ENCODE measurements around the gene DPH6.
"Not testable (repeated sequence)": the region's sequence is repeated elsewhere in the genome, so short reads cannot be mapped to it uniquely, and the experiment has no call there.

Gene DPH6

GRCh38 chr15:35437157-35437556 lies 108.8 kb downstream of the DPH6 start:
- DNase-seq (ENCODE audit: low read depth), result no peak

DNA sequence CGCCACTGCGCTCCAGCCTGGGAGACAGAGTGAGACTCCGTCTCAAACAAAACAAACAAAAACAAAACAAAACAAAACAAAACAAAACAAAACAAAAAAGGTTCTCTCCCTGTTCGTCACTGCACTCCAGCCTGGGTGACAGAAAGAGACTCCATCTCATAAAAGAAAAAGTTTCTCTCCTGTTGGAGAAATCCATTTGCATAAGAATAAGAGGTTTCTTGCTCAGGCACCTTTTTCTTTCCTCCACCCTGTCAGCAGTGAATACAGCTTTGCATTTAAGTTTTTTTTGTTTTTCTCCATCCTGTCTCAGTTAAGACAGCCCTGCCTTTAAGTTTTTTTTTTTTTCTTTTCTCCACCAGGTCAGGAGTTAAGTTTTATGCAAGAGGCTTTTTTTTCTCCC lies 109.5 kb downstream of the DPH6 start:
- no peak for DNase-seq (ENCODE audit: low read depth)

GRCh38 chr15:35431281-35431680 lies 114.7 kb downstream of the DPH6 start:
- no peak for DNase-seq (ENCODE audit: low read depth)

DNA sequence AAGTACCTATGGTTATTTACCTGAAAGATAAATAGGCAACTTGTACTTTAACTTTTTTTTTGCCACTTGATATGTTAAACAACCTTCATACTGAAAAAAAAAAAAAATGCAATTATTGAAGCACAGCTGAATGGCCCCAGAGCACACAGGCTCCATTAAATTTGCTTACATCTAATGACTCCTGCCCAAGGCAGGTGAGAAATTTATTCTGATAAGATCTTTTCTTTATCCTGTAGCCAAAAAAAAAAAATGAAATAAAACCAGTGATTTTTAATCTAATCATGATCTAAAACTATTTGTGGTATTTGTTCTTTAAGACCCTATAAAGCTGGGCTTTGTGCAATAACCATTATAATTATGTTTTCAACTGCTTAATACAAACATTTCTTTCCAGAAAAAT lies 115.7 kb downstream of the DPH6 start:
- DNase-seq (ENCODE audit: low read depth), result no peak

GRCh38 chr15:35427496-35427895 lies 118.5 kb downstream of the DPH6 start:
- DNase-seq (ENCODE audit: low read depth), result no peak

DNA sequence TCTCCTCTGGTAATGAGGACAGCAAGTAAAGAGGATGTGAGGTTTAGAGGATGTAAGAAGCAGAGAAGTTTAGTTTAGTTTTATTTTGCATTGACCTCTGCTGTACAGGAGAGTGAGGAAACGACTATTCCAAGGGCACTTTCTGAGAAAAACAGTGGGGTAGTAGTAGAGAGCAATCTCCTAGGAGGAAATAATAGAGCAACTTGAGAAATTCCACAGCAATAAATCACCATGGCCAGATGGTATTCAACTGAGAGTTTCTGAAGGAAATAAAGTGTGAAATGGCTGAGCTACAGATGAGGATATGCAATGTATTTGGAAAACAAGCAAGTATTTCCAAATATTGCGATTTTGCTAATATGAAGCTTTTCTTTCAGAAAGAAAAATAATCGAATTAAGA lies 118.9 kb downstream of the DPH6 start:
- DNase-seq (ENCODE audit: low read depth), result no peak

DNA sequence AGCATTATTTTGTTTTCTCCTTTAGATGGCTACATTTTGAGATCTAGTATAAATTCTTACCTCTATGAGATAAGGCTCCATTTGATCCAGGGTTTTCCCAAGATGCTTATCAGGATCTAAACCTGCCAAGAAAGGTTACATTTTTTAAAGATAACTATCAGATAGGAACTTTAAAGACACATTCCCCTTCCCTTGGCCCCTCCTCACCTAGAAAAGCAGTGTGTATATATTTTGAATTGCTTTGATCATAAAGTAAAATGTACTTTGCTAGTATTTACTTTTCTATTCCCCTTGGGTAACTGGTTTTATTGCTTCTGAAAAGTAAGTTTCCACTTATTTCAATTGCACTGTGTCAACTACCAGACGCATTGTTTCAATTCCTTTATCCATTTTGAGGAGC lies 135.2 kb downstream of the DPH6 start:
- DNase-seq (ENCODE audit: low read depth), result no peak

DNA sequence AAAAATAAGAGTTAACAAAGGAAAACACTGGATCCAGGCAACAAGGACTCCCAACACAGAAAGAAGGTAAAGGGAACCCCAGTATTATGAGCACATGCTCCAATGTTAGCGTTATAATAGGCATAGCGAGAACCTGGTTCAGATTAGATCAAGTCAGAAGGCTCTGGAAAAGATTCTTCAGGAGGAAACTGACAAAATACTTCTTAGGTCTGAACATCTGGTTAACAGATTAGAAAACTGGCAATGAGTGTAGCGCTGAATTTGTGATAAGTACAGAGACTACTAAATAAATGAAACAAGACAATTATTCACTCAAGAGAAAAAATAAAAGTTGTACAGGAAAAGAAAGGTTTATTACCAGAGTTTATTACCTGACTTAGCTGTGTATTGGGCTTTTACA lies 146.1 kb downstream of the DPH6 start:
- DNase-seq (ENCODE audit: low read depth), result no peak

- no peak for DNase-seq (ENCODE audit: low read depth)
Observed at GRCh38 chr15:35397027-35397426, 148.9 kb downstream of the DPH6 start.

- no peak for DNase-seq (ENCODE audit: low read depth)
Observed at GRCh38 chr15:35394416-35394815, 151.5 kb downstream of the DPH6 start.

- DNase-seq (ENCODE audit: low read depth), result no peak
Observed at GRCh38 chr15:35393398-35393797, 152.6 kb downstream of the DPH6 start.

GRCh38 chr15:35391408-35391984 lies 154.5 kb downstream of the DPH6 start:
- not testable (repeated sequence) for DNase-seq (ENCODE audit: low read depth)

- no peak for DNase-seq (ENCODE audit: low read depth)
Observed at GRCh38 chr15:35383506-35383905, 162.5 kb downstream of the DPH6 start.

GRCh38 chr15:35381328-35381727 lies 164.6 kb downstream of the DPH6 start:
- DNase-seq (ENCODE audit: low read depth), result no peak

GRCh38 chr15:35379972-35380371 lies 166.0 kb downstream of the DPH6 start:
- DNase-seq (ENCODE audit: low read depth), result no peak

- DNase-seq (ENCODE audit: low read depth), result not testable (repeated sequence)
Observed at GRCh38 chr15:35378454-35378853, 167.5 kb downstream of the DPH6 start.

DNA sequence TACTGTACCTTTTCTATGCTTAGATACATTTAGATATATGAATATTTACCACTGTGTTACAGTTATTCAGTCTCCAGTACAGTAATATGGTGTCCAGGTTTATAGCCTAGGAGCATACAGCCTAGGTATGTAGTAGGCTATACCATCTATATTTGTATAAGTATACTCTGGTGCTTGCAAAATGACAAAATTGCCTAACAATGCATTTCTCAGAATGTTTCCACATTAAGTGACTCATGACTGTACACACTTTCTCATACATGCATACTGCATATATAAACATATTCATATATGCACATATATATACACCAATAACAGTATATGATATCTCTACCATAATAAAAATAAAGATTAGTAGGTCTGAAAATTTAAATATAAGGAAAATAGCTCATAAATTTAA lies 169.3 kb downstream of the DPH6 start:
- DNase-seq (ENCODE audit: low read depth), result no peak

DNA sequence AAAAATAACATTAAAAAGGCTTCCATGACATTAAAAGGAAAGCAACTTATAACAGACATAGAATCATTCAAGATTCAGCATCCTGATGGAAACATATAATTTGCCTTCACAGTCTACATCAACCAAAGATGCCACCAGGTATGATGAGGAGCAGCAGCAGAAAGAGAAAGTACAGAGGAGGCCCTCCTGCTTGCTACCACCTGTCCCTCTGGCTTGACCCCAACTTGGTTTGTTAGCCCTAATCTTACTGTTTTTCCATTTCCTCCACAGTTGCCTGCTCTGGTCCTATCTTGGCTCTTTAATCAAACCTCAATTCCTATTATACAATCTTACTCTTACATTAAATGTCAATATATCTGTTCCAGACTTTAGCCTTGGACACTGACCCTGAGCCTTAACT lies 171.3 kb downstream of the DPH6 start:
- DNase-seq (ENCODE audit: low read depth), result no peak

DNA sequence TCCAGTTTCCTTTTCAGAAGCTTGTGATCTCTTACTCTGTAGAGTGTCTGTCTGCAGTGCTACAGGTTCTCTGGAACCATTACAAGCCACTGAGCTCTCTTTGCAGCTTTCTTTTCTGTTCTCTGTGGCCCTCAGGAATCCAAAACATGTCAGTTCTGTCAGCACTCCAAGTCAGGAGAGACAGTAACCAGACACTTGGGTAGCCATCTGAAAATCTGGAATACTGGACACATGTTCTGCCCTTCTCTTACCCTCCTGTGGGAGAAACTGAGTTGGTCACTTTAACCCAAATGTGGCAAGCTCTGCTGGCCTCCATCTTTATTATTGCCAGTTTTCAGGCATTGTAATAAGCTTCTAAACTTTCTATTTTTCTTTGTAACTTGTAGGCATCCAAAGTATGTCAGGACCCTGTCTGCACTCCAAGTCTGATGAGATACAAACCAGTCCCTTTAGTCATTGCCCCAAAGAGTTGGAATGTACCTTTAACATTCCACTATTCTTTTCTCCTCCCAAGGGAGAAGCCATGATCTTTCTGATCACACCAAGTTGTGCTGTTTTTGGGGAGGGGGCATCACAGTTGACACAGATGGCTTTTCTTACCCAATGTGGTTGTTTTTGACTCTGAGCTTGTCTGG lies 183.7 kb downstream of the DPH6 start:
- no peak for DNase-seq (ENCODE audit: low read depth)

- no peak for DNase-seq (ENCODE audit: low read depth)
Observed at GRCh38 chr15:35358824-35359223, 187.1 kb downstream of the DPH6 start.

DNA sequence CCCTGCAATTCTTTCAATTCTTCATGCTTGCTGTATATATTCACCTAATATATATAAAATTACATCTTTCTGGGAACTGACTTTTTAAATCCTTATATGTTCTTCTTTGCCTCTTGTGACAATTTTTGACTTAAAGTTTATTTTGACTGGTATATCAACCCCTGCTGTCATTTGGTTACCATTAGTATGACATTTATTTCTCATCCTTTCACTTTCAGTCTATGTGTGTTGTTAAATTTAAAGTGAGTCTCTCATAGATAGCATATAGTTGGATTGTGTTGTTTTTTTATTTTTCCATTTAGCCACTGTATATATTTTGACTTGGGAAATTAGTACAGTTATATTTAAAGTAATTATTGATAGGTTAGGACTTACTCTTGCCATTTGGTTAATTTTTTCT lies 194.9 kb downstream of the DPH6 start:
- no peak for DNase-seq (ENCODE audit: low read depth)

- no peak for DNase-seq (ENCODE audit: low read depth)
Observed at GRCh38 chr15:35349916-35350315, 196.0 kb downstream of the DPH6 start.

GRCh38 chr15:35330916-35331315 lies 215.0 kb downstream of the DPH6 start:
- no peak for DNase-seq (ENCODE audit: low read depth)

- no peak for DNase-seq (ENCODE audit: low read depth)
Observed at GRCh38 chr15:35330048-35330695, 215.8 kb downstream of the DPH6 start.
